HG03520 (cell line): Measurements from ENCODE around the gene PRKX.
A peak's percentile ranks its signal among the peaks of the same experiment; 100 is the strongest.
"Not testable (repeated sequence)": the region's sequence is repeated elsewhere in the genome, so short reads cannot be mapped to it uniquely, and the experiment has no call there.

Experiments
- ATAC-seq: cut with Tn5 transposase; IDR thresholded peaks from one replicate; pipeline ENCODE4 v1.9.1; 2021; ENCODE audit warnings: mild to moderate bottlenecking, moderate library complexity; ENCODE audit not compliant: unreplicated experiment

Gene PRKX

GRCh38 chrX:3663576-3664250, 49.7 kb downstream of the PRKX start:
- ATAC-seq = not testable (repeated sequence)

- ATAC-seq = no peak
These were observed 53.7 kb downstream of the PRKX start for GRCh38 chrX:3659761-3660160.

GRCh38 chrX:3655181-3655580, 58.3 kb downstream of the PRKX start:
- ATAC-seq = no peak

GRCh38 chrX:3653111-3653510, 60.3 kb downstream of the PRKX start:
- no peak for ATAC-seq

GRCh38 chrX:3651277-3651676, 62.2 kb downstream of the PRKX start:
- ATAC-seq = no peak

GRCh38 chrX:3648084-3648483, 65.4 kb downstream of the PRKX start:
- no peak for ATAC-seq

GRCh38 chrX:3639858-3640631, 73.4 kb downstream of the PRKX start:
- ATAC-seq = not testable (repeated sequence)

GRCh38 chrX:3639236-3639635, 74.2 kb downstream of the PRKX start:
- ATAC-seq = no peak

GRCh38 chrX:3638280-3638873, 75.1 kb downstream of the PRKX start:
- peak; percentile 86 for ATAC-seq

- no peak for ATAC-seq
These were observed 76.6 kb downstream of the PRKX start for GRCh38 chrX:3636803-3637202.

GRCh38 chrX:3631196-3631595, 82.3 kb downstream of the PRKX start:
- no peak for ATAC-seq

GRCh38 chrX:3627594-3627993, 85.9 kb downstream of the PRKX start:
- no peak for ATAC-seq

- ATAC-seq = no peak
These were observed 92.0 kb downstream of the PRKX start for GRCh38 chrX:3621414-3621813.

GRCh38 chrX:3611744-3612143, 101.7 kb downstream of the PRKX start:
- ATAC-seq = not testable (repeated sequence)

- ATAC-seq = no peak
These were observed 103.6 kb downstream of the PRKX start for GRCh38 chrX:3609810-3610209.

- no peak for ATAC-seq
These were observed 110.3 kb downstream of the PRKX start for GRCh38 chrX:3603026-3603661.

- no peak for ATAC-seq
These were observed 113.5 kb downstream of the PRKX start for GRCh38 chrX:3599802-3600430.

- ATAC-seq = no peak
These were observed 114.7 kb downstream of the PRKX start for GRCh38 chrX:3598709-3599108.

GRCh38 chrX:3598046-3598605, 115.3 kb downstream of the PRKX start:
- no peak for ATAC-seq

- ATAC-seq = no peak
These were observed 121.3 kb downstream of the PRKX start for GRCh38 chrX:3592184-3592583.

GRCh38 chrX:3589474-3589873, 124.0 kb downstream of the PRKX start:
- ATAC-seq = no peak
